ENCODE measurements around the gene TUBGCP4. TPM values are rescaled to one million over a fixed set of nuclear protein-coding genes. Genes with fewer than 3 reads are reported as not detected.

The TUBGCP4 gene
- total and polyA plus RNA-seq, 10 of the 15 experiments (the other 5 are each of a cell fraction or from before 2014, with no cell fraction given), result 6.3 to 39.1 (median 24.8) TPM

DNA sequence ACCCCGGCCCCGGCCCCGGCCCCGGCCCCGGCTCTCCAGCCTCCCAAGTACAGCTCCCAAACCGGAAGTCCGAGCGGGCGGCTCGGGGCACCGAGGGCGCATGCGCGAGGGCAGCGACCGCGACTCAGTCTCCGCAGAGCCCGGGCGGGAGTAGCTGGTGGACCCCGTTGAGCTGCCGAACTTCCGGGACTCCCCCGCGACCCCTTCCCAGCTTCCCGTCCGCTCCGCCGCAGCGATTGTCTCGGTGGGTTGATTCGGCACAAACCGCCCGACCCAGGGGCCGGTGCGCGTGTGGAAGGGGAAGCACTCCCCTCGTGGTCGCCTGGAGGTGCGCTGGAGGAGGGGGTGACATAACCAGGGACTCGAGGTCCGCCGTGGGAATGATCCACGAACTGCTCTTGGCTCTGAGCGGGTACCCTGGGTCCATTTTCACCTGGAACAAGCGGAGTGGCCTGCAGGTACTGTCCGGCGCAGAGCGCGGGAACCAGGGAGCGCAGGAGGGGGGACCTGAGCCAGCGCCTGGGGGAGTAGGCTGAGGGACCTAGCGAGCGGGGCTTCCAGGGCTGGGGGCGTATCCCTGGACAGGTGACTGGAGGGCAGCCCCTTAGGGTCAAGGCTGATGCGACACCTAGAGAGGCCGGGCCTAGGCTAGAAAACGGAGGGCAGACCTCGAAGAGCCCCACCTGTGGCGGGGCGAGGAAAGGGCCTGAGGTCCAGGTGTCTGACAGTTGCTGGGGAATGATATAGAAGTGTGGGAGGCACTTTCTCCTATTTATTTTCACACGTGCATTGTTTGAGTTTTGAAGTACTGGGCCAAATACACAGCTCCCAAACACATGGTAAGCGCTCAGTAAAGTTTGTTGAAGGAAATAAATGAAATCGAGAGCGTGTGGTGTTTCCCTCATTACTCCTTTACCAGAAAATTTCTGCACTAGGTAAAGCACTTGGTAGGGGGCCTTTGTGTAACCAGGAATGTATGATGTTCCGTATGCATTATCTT, at the start of gene TUBGCP4, which contains the start of gene ZSCAN29 (continued):
- TF ChIP-seq, protein P1, sequence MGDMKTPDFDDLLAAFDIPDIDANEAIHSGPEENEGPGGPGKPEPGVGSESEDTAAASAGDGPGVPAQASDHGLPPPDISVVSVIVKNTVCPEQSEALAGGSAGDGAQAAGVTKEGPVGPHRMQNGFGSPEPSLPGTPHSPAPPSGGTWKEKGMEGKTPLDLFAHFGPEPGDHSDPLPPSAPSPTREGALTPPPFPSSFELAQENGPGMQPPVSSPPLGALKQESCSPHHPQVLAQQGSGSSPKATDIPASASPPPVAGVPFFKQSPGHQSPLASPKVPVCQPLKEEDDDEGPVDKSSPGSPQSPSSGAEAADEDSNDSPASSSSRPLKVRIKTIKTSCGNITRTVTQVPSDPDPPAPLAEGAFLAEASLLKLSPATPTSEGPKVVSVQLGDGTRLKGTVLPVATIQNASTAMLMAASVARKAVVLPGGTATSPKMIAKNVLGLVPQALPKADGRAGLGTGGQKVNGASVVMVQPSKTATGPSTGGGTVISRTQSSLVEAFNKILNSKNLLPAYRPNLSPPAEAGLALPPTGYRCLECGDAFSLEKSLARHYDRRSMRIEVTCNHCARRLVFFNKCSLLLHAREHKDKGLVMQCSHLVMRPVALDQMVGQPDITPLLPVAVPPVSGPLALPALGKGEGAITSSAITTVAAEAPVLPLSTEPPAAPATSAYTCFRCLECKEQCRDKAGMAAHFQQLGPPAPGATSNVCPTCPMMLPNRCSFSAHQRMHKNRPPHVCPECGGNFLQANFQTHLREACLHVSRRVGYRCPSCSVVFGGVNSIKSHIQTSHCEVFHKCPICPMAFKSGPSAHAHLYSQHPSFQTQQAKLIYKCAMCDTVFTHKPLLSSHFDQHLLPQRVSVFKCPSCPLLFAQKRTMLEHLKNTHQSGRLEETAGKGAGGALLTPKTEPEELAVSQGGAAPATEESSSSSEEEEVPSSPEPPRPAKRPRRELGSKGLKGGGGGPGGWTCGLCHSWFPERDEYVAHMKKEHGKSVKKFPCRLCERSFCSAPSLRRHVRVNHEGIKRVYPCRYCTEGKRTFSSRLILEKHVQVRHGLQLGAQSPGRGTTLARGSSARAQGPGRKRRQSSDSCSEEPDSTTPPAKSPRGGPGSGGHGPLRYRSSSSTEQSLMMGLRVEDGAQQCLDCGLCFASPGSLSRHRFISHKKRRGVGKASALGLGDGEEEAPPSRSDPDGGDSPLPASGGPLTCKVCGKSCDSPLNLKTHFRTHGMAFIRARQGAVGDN (IDR thresholded peaks at IDR 0.05), result peak; percentile 62; the same call in 1 of the 2 replicates
- TF ChIP-seq YBX1 (IDR thresholded peaks at IDR 0.05) (no peak), HDAC2 (IDR thresholded peaks at IDR 0.05) (no peak), HCFC1 (IDR thresholded peaks at IDR 0.05; ENCODE audit: low read length) (no peak; the same call in 1 of the 2 replicates), NR2F1 (conservative IDR thresholded peaks at IDR 0.05) (peak; percentile 53; the same call in 1 of the 2 replicates), NR2C1 (IDR thresholded peaks at IDR 0.05) (no peak), NFIC (IDR thresholded peaks at IDR 0.05; ENCODE audit: low read depth, low read length) (no peak), YY1 (IDR thresholded peaks at IDR 0.05; ENCODE audit: low read depth, low read length) (no peak), NFYA (IDR thresholded peaks at IDR 0.05; ENCODE audit: borderline replicate concordance, low read depth, low read length) (no peak), TAF1 (IDR thresholded peaks at IDR 0.05; ENCODE audit: borderline replicate concordance, low read depth, low read length) (peak; percentile 56; the same call in 1 of the 2 replicates), MXI1 (IDR thresholded peaks at IDR 0.05; ENCODE audit: low read depth, low read length) (no peak), SP1 (IDR thresholded peaks at IDR 0.05; ENCODE audit: low read depth, low read length) (no peak), MEF2A (IDR thresholded peaks at IDR 0.05; ENCODE audit: insufficient read depth, low read depth, low read length) (no peak), POU2F2 (IDR thresholded peaks at IDR 0.05; ENCODE audit: borderline replicate concordance, low read depth, low read length) (peak; percentile 50; the same call in 2 of the 3 replicates), SIX5 (IDR thresholded peaks at IDR 0.05; ENCODE audit: low read depth, low read length, severe bottlenecking) (no peak), PAX8 (IDR thresholded peaks at IDR 0.05) (no peak), ZNF207 (IDR thresholded peaks at IDR 0.05; ENCODE audit: borderline replicate concordance) (peak; percentile 67; the same call in 1 of the 2 replicates), MYC (IDR thresholded peaks at IDR 0.05; ENCODE audit: insufficient read depth, insufficient read length, insufficient replicate concordance, low read length, severe bottlenecking) (no peak), BRCA1 (IDR thresholded peaks at IDR 0.05; ENCODE audit: low read depth, low read length) (no peak), NR2C2 (IDR thresholded peaks at IDR 0.05; ENCODE audit: borderline replicate concordance, control insufficient read depth, insufficient read length, low read depth) (no peak), ZSCAN29 (IDR thresholded peaks at IDR 0.05) (no peak)
- TF ChIP-seq, protein P2, sequence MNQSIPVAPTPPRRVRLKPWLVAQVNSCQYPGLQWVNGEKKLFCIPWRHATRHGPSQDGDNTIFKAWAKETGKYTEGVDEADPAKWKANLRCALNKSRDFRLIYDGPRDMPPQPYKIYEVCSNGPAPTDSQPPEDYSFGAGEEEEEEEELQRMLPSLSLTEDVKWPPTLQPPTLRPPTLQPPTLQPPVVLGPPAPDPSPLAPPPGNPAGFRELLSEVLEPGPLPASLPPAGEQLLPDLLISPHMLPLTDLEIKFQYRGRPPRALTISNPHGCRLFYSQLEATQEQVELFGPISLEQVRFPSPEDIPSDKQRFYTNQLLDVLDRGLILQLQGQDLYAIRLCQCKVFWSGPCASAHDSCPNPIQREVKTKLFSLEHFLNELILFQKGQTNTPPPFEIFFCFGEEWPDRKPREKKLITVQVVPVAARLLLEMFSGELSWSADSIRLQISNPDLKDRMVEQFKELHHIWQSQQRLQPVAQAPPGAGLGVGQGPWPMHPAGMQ (IDR thresholded peaks at IDR 0.05; ENCODE audit: borderline replicate concordance), result no peak

Measured in GM12878 (cell line).